ENCODE measurements around the gene ZFP36.

GRCh38 chr19:39409208-39410016 is 2.8 kb downstream of the ZFP36 start:
- no peak for TF ChIP-seq EZH2 (IDR thresholded peaks at IDR 0.05; ENCODE audit: insufficient read depth, low read length)
- TF ChIP-seq, protein P1, sequence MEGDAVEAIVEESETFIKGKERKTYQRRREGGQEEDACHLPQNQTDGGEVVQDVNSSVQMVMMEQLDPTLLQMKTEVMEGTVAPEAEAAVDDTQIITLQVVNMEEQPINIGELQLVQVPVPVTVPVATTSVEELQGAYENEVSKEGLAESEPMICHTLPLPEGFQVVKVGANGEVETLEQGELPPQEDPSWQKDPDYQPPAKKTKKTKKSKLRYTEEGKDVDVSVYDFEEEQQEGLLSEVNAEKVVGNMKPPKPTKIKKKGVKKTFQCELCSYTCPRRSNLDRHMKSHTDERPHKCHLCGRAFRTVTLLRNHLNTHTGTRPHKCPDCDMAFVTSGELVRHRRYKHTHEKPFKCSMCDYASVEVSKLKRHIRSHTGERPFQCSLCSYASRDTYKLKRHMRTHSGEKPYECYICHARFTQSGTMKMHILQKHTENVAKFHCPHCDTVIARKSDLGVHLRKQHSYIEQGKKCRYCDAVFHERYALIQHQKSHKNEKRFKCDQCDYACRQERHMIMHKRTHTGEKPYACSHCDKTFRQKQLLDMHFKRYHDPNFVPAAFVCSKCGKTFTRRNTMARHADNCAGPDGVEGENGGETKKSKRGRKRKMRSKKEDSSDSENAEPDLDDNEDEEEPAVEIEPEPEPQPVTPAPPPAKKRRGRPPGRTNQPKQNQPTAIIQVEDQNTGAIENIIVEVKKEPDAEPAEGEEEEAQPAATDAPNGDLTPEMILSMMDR (IDR thresholded peaks at IDR 0.05; ENCODE audit: insufficient read depth, low read depth, low read length), result no peak
